MCF 10A (cell line): ENCODE measurements around the gene IRF1. TPM values are rescaled to one million over a fixed set of nuclear protein-coding genes. Genes with fewer than 3 reads are reported as not detected.

Experiments
- BruUV-seq: library from RNA; stranded (reverse); fragments of 400-500 nt; replicated peaks from 2 replicates; lab custom pipeline; 2021; lab: Mats Ljungman, UMichigan
- CTCF ChIA-PET: fragments of 300-600 bp; sonication (Branson Sonifier 250); formaldehyde crosslinking; extraction: SDS; loops from one replicate; lab custom pipeline; 2021; ENCODE audit warnings: antibody characterized with exemption, inconsistent platforms; lab: Yijun Ruan, JAX
- POLR2A ChIA-PET: fragments of 300-600, 350-650 bp; sonication (Branson Sonifier 250); formaldehyde crosslinking; extraction: SDS; loops from one replicate; lab custom pipeline; 2020; ENCODE audit warnings: antibody characterized with exemption, inconsistent platforms; lab: Yijun Ruan, JAX
- DNase-seq: peaks from one replicate; pipeline ENCODE4 v3.0.0-alpha.2; 2018; ENCODE audit not compliant: unreplicated experiment
- H3K27ac Mint-ChIP-seq: one replicate; pipeline ENCODE4 v1.8.0; 2022; ENCODE audit warnings: mild to moderate bottlenecking, low read depth, mixed read lengths; ENCODE audit not compliant: unreplicated experiment
- H3K27me3 Mint-ChIP-seq: one replicate; pipeline ENCODE4 v1.8.0; 2022; ENCODE audit warnings: mixed read lengths; ENCODE audit not compliant: insufficient read depth, unreplicated experiment
- H3K36me3 Mint-ChIP-seq: one replicate; pipeline ENCODE4 v1.8.0; 2022; ENCODE audit warnings: mild to moderate bottlenecking, moderate library complexity, mixed read lengths; ENCODE audit not compliant: insufficient read depth, unreplicated experiment
- H3K4me1 Mint-ChIP-seq: one replicate; pipeline ENCODE4 v1.8.0; 2022; ENCODE audit warnings: mixed read lengths; ENCODE audit not compliant: insufficient read depth, unreplicated experiment
- H3K4me3 Mint-ChIP-seq: one replicate; pipeline ENCODE4 v1.8.0; 2022; ENCODE audit warnings: mild to moderate bottlenecking, moderate library complexity, mixed read lengths; ENCODE audit not compliant: unreplicated experiment
- H3K9me3 Mint-ChIP-seq: one replicate; pipeline ENCODE4 v1.8.0; 2022; ENCODE audit warnings: mixed read lengths; ENCODE audit not compliant: unreplicated experiment
- intact Hi-C: fragments of 100-400 bp; cut with micrococcal nuclease; formaldehyde crosslinking; loops from 2 replicates; pipeline ENCODE4 v1.14.1; 2022
- total RNA-seq: library from RNA; stranded (reverse); gene quantifications from 2 replicates; pipeline ENCODE4 v1.2.3, GENCODE V29; 2022
- TF ChIP-seq, protein P1 (sequence below): fragments of 200-600 bp; IDR thresholded peaks from one replicate; pipeline ENCODE4 v1.8.0; 2022; ENCODE audit warnings: antibody characterized with exemption, mild to moderate bottlenecking; ENCODE audit not compliant: unreplicated experiment

IRF1 gene
- total RNA-seq, 1 experiment from 2014 or later: 18.7 TPM

- no peak overlapping the region for H3K27ac Mint-ChIP-seq
- ChIA-PET POLR2A (interaction anchor here (2.4 kb wide), 1 partner anchor 83 kb away, joined by 7 read pairs; no protein-coding TSS in a partner anchor), CTCF (interaction anchor here (0.6 to 21.5 kb wide), 3 partner anchors 37 to 106 kb away, joined by 3 to 359 read pairs (median 89); no protein-coding TSS in a partner anchor)
- no peak overlapping the region for H3K4me3 Mint-ChIP-seq
- TF ChIP-seq, protein P1, sequence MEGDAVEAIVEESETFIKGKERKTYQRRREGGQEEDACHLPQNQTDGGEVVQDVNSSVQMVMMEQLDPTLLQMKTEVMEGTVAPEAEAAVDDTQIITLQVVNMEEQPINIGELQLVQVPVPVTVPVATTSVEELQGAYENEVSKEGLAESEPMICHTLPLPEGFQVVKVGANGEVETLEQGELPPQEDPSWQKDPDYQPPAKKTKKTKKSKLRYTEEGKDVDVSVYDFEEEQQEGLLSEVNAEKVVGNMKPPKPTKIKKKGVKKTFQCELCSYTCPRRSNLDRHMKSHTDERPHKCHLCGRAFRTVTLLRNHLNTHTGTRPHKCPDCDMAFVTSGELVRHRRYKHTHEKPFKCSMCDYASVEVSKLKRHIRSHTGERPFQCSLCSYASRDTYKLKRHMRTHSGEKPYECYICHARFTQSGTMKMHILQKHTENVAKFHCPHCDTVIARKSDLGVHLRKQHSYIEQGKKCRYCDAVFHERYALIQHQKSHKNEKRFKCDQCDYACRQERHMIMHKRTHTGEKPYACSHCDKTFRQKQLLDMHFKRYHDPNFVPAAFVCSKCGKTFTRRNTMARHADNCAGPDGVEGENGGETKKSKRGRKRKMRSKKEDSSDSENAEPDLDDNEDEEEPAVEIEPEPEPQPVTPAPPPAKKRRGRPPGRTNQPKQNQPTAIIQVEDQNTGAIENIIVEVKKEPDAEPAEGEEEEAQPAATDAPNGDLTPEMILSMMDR: no peak
- BruUV-seq: no TSS peak
- peaks cover 51% of the 10 kb centered on the region for H3K4me1 Mint-ChIP-seq
- H3K36me3 Mint-ChIP-seq: no peaks in the 10 kb centered on the region
- DNase-seq: no peak
- intact Hi-C loops: loop anchor here (10.0 kb wide), 1 partner anchor 199 kb away; the partner anchor contains the start of gene SLC22A4
- no peaks in the 10 kb centered on the region for H3K9me3 Mint-ChIP-seq
- H3K27me3 Mint-ChIP-seq: no peaks in the 10 kb centered on the region
Measured at GRCh38 chr5:132493821-132494220, 3.2 kb upstream of the IRF1 start.

DNA sequence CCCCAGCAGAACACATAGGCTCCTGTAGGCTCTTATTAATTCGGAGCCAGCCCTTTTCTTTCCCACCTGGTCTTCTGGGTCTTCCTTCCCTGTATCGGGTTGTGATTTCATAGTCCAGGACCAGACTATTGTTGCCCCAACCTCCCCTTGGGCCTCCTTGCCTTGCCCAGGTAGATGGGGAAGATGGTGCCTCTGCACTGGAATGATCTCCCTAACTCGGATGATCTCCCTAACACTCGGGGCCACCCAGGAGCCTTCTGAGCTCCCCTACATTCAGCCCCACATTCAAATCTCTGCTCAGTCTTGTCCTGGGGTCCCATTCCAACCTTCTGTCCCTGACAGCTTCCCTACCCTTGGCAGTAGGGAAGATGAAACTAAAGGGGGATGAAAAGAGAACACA is 2.7 kb upstream of the IRF1 start:
- Mint-ChIP-seq H3K4me3 (no peak overlapping the region), H3K9me3 (no peaks in the 10 kb centered on the region), H3K36me3 (no peaks in the 10 kb centered on the region), H3K27ac (no peak overlapping the region), H3K27me3 (no peaks in the 10 kb centered on the region), H3K4me1 (peaks cover 45% of the 10 kb centered on the region)
- TF ChIP-seq, protein P1: no peak
- intact Hi-C loops: loop anchor here (10.0 kb wide), 1 partner anchor 198 kb away; the partner anchor contains the start of gene SLC22A4
- ChIA-PET CTCF (interaction anchor here (0.6 to 21.5 kb wide), 6 partner anchors 12 to 587 kb away, joined by 3 to 359 read pairs (median 4); no protein-coding TSS in a partner anchor), POLR2A (interaction anchor here (2.4 to 5.3 kb wide), 2 partner anchors 82 to 105 kb away, joined by 7 to 88 read pairs; no protein-coding TSS in a partner anchor)
- no TSS peak for BruUV-seq
- no peak for DNase-seq

- intact Hi-C loops: loop anchor here (10.0 kb wide), 1 partner anchor 198 kb away; the partner anchor contains the start of gene SLC22A4
- H3K36me3 Mint-ChIP-seq: peaks cover 7% of the 10 kb centered on the region
- peaks cover 44% of the 10 kb centered on the region for H3K4me1 Mint-ChIP-seq
- H3K27ac Mint-ChIP-seq: no peak overlapping the region
- CTCF ChIA-PET: interaction anchor here (0.6 to 21.5 kb wide), 8 partner anchors 8 to 588 kb away, joined by 3 to 359 read pairs (median 6); no protein-coding TSS in a partner anchor
- BruUV-seq: no TSS peak
- H3K27me3 Mint-ChIP-seq: no peaks in the 10 kb centered on the region
- no peak for DNase-seq
- TF ChIP-seq, protein P1: no peak
- no peak overlapping the region for H3K4me3 Mint-ChIP-seq
- POLR2A ChIA-PET: interaction anchor here (0.6 to 5.6 kb wide), 9 partner anchors 41 to 128 kb away, joined by 4 to 88 read pairs (median 19); partner anchors contain the start of gene RAD50
- H3K9me3 Mint-ChIP-seq: no peaks in the 10 kb centered on the region
Measured at GRCh38 chr5:132492386-132493125, 2.0 kb upstream of the IRF1 start.
